Motor neuron (in vitro differentiated cells): ENCODE data around the gene NEBL. TPM values are rescaled to one million over a fixed set of nuclear protein-coding genes. Genes with fewer than 3 reads are reported as not detected.

Source experiments
- ATAC-seq, 8 experiments: fragments of 200-7000 bp; cut with Tn5 transposase; replicated peaks in 6 of 8; 2 replicates each; pipeline ENCODE4 v1.8.0; 2021; ENCODE audit warnings: mild to moderate bottlenecking in 8 of 8, moderate library complexity in 8 of 8
- H3K27ac ChIP-seq, 2 donors: fragments of 250-450 bp; sonication (Bioruptor Pico); 2 replicates each; pipeline ENCODE4 v1.9.0; 2021; ENCODE audit warnings: antibody characterized with exemption in 2 of 2, mild to moderate bottlenecking in 2 of 2, moderate library complexity in 1 of 2
- H3K4me1 ChIP-seq, 2 donors: fragments of 250-450 bp; sonication (Bioruptor Pico); replicated peaks in 1 of 2; 2 replicates each; pipeline ENCODE4 v1.6.1; 2021; ENCODE audit warnings: antibody characterized with exemption in 2 of 2, mild to moderate bottlenecking in 2 of 2, moderate library complexity in 1 of 2
- H3K4me3 ChIP-seq, 5 donors: fragments of 250-450 bp; sonication (Bioruptor Pico); 2 replicates each; pipeline ENCODE4 v1.9.0; 2021; ENCODE audit warnings: antibody characterized with exemption in 5 of 5, mild to moderate bottlenecking in 5 of 5, moderate library complexity in 4 of 5
- WGBS, 10 experiments: fragments of 450-650 bp; shearing (Covaris generic); methylation state at CpG; one replicate each; pipeline ENCODE4 v1.0.0; 2022; 5-methylcytosine and 5-hydroxymethylcytosine counted together
- in situ Hi-C, 9 experiments: fragments of 400-800 bp; cut with MboI; loops; one replicate each; pipeline ENCODE4 v1.15.0; 2021; ENCODE audit warnings: low sequenced_read_pairs in 9 of 9, low pct_unique_long_range_greater_than_20kb in 2 of 9; ENCODE audit not compliant: unreplicated experiment in 9 of 9
- total RNA-seq, 8 experiments: library from RNA; unstranded; fragments of 300-600 nt; gene quantifications; 2 replicates each; pipeline versions ENCODE4 v1.2.3 to v1.2.4, GENCODE V29; 2022

Gene NEBL
- total RNA-seq, 8 experiments from 2014 or later, result 0.97 to 76.4 (median 13.6) TPM

DNA sequence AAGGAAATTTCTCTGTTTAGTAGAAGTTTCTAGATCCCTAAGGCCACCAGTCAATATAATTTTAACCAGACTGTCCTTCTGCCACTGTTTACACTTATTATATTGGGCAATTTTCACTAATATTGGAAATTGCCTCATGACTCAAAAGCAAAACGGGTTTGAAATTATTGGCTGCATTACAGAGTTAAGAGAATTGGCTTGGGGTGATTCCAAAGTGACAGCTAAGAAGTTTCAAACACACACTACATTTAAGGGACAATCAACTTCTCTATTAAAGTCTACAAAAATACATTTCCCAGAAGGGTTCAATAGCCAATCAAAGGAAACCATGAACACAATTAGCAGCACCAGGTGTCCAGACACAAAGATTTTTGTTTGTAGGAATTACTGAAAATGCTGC, 111.9 kb downstream of the NEBL start:
- Histone ChIP-seq H3K27ac (no peak overlapping the region), H3K4me3 (no peak overlapping the region), H3K4me1 (no peaks in the 10 kb centered on the region)
- no peak for ATAC-seq
- in situ Hi-C loops, result loop anchor here in 1 of 9 experiments (25.0 kb wide), 1 partner anchor 973 kb away; the partner anchor contains the start of gene PLXDC2
- WGBS, 10 experiments, result 0 to 71% (median 63%) methylated on average over 1 of the region's 1 CpG; no CpG with 5 or more reads in 5 of the 10 experiments

DNA sequence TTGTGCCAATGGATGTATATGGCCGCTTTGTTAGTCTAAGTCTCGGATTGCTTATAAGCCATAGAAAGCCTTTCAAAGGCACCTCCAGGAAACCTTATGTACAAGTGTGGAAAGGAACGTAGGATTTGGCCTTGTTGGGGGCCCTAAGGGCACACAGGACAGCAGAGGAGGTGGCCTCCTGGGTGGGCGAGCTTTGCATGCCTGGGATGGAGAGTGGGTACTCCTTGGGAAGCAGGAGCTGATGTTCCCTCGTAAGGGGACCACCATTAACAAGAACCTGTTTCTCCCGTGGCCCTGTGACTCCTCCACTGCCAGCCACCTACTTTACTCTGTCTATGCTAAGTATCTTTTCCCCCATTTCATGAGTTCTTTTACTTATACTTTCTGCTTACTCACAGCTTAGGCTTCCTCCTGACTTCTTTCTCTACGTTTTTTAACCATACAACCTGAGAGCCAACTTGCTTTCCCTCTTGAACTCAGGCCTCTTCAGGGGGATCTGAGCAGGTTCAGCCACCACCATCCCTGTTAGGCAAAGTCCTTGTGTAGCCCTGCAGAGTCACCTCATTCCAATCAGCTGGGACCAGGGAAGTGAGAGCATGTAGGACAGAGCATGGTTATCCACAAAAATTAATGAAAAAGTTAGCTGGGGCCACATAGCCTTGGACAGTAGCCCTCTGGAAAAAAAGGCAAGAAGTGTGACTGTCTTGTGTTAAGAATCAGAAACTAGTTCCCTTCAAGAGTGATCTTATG, 118.9 kb downstream of the NEBL start:
- in situ Hi-C loops, result loop anchor here in 1 of 9 experiments (25.0 kb wide), 1 partner anchor 966 kb away; the partner anchor contains the start of gene PLXDC2

DNA sequence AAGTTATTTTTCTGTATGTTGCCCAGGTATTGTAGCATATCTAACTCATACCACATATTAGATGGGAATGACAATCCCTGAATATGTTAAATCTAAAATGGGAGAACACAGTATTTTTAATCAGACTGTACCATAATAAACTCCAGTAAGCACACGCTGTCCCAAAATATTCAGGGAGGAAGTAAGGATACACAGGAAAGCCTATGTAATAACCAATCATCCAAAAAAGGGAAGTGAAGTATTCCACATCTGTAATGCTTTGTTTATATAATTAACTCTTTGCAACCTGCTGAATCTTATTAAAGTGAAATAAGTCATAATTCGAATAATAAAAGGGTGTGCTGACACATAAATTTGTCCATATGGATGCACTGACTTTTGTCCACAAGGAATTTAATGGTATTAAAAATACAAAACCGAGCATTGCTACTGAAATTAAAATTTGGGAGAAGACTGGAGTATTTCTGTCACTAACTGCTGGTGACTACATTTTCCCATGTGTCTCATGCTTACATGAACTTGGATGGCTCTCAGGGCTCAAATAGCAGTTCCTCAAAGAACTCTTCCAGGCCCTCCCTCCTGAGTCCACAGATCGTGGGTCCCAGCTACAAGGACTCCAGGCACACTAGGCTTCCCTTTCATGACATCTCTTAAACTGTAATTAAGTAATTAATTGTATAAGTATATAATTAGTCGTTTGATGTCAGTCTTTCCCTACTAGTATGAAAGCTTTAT, 120.6 kb downstream of the NEBL start:
- in situ Hi-C loops, result loop anchor here in 1 of 9 experiments (25.0 kb wide), 1 partner anchor 964 kb away; the partner anchor contains the start of gene PLXDC2
- H3K4me1 ChIP-seq, result no peaks in the 10 kb centered on the region
- no peak overlapping the region for H3K4me3 ChIP-seq
- ATAC-seq, result no peak
- WGBS, 10 experiments, result 5 to 84% (median 62%) methylated on average over 2 to 4 of the region's 5 CpGs
- H3K27ac ChIP-seq, result no peak overlapping the region

More for the DNA sequence above, 118.9 kb downstream of the NEBL start:
- WGBS, 10 experiments, result 10 to 100% (median 51%) methylated on average over 1 to 6 of the region's 7 CpGs
- no peak overlapping the region for H3K4me3 ChIP-seq
- no peak overlapping the region for H3K27ac ChIP-seq
- no peaks in the 10 kb centered on the region for H3K4me1 ChIP-seq
- ATAC-seq, result no peak

DNA sequence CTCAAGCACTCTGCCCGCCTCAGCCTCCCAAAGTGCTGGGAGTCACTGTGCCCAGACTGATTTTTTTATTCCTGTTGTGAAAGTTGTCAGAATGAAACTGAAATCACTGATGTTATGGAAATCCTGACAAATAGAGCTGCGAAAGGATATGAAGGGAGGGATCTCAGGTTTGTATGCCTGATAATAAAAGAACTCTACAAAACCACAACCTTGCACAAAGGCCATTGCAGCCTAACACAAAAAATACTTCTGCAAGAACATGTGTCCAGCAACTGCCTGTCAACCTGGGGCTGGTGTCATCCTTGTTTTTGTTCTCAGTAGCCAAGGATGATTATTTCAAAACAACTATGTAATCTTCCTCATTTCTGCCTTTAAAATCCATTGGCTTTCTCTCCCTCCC, 126.1 kb downstream of the NEBL start:
- WGBS, 10 experiments, result 50 to 100% (median 88%) methylated on average over 1 to 2 of the region's 2 CpGs; no CpG with 5 or more reads in 4 of the 10 experiments
- ATAC-seq, result no peak
- H3K4me1 ChIP-seq, result no peaks in the 10 kb centered on the region
- in situ Hi-C loops, result loop anchor here in 3 of 9 experiments (25.0 kb wide), 2 partner anchors 959 to 1359 kb away; partner anchors contain the start of gene PLXDC2 (in 2 of the 3)
- no peak overlapping the region for H3K27ac ChIP-seq
- H3K4me3 ChIP-seq, result no peak overlapping the region

DNA sequence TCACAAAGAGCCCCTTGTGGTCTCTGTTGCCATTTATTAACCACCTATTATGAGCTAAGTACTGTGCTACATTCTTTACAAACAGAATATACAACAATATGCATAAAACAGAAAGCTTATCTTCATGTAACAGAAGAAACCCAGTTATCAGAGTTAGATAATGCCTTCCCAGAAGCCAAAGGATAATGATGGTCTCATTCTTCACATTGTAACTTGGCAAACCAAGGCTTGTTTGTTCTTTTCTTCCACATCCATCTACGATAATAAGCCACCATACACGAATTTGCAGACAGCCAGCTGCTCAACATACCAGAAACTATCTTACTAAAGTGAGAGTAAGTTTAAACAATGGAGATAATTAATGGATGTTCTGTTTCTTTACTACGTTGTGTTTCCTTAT, 127.6 kb downstream of the NEBL start:
- Histone ChIP-seq H3K27ac (no peak overlapping the region), H3K4me3 (no peak overlapping the region), H3K4me1 (no peaks in the 10 kb centered on the region)
- in situ Hi-C loops, result loop anchor here in 3 of 9 experiments (25.0 kb wide), 2 partner anchors 957 to 1357 kb away; partner anchors contain the start of gene PLXDC2 (in 2 of the 3)
- WGBS, 10 experiments, result 0 to 75% (median 45%) methylated on average over 1 to 3 of the region's 3 CpGs
- ATAC-seq, result no peak

DNA sequence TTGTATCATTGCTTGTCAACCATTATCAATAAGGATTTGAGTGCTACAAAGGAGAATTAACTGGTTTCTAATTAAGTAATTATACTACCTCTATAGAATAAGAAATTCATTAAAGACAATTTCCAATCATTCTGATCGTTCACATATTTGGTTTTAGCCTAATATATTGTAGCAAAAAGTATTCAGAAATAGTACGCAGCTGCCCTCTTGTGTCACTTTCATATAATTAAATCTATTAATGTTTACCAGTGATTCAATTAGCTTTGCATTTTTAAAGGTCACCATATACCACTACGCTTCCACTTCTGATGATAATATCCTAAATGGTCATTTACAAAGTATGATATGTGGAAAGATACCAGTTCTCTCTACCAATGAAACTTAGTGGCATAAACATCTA, 128.3 kb downstream of the NEBL start:
- Histone ChIP-seq H3K4me3 (no peak overlapping the region), H3K27ac (no peak overlapping the region), H3K4me1 (no peaks in the 10 kb centered on the region)
- WGBS, 10 experiments, result 0 to 50% (median 25%) methylated on average over 2 to 3 of the region's 3 CpGs; no CpG with 5 or more reads in 1 of the 10 experiments
- peak in 1 of 8 experiments; percentile 36 for ATAC-seq
- in situ Hi-C loops, result loop anchor here in 3 of 9 experiments (25.0 kb wide), 2 partner anchors 957 to 1357 kb away; partner anchors contain the start of gene PLXDC2 (in 2 of the 3)

DNA sequence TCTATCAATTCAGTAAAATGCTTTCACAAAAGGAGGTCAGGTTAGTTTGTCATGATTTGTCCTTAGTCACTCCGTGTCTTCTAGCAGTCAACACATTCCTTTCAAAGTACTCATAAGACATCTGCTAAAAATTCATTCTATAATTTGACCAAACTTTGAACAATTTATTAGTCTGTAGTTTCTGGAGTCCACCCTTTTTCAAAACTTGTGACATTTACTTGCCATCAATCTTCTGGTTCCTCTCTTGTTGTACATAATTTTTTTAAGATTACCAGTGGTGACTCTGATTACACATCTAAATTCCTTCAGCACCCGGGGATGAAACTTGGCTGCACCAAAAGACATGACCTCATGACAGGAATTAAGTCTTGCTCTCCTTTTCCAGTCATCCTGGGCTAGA, 130.1 kb downstream of the NEBL start:
- no peak overlapping the region for H3K4me3 ChIP-seq
- no peak overlapping the region for H3K27ac ChIP-seq
- ATAC-seq, result peak in 1 of 8 experiments; percentile 87
- 0 to 100% (median 33%) methylated on average over 1 to 2 of the region's 2 CpGs; no CpG with 5 or more reads in 1 of the 10 experiments for WGBS, 10 experiments
- no peaks in the 10 kb centered on the region for H3K4me1 ChIP-seq
- in situ Hi-C loops, result loop anchor here in 3 of 9 experiments (25.0 kb wide), 2 partner anchors 955 to 1355 kb away; partner anchors contain the start of gene PLXDC2 (in 2 of the 3)

DNA sequence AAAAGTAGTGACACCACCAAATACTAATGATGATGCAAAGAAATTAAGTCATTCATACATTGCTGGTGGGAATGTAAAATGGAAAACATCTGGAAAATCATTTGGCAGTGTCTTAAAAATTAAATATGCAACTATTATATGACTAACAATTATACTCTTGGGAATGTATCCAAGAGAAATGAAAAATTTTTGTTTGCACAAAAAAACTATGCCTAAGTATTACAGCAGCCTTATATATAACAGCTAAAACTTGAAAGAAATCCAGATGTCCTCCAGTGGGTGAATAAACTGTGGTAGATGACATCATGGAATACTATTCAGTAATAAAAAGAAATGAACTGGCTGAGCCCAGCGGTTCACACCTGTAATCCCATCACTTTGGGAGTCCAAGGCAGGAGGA, 132.0 kb downstream of the NEBL start:
- Histone ChIP-seq H3K27ac (no peak overlapping the region), H3K4me1 (no peaks in the 10 kb centered on the region), H3K4me3 (no peak overlapping the region)
- in situ Hi-C loops, result loop anchor here in 3 of 9 experiments (25.0 kb wide), 2 partner anchors 953 to 1353 kb away; partner anchors contain the start of gene PLXDC2 (in 2 of the 3)
- ATAC-seq, result no peak
- WGBS, 10 experiments, result 60 to 100% (median 77%) methylated on average over 1 of the region's 1 CpG; no CpG with 5 or more reads in 6 of the 10 experiments

DNA sequence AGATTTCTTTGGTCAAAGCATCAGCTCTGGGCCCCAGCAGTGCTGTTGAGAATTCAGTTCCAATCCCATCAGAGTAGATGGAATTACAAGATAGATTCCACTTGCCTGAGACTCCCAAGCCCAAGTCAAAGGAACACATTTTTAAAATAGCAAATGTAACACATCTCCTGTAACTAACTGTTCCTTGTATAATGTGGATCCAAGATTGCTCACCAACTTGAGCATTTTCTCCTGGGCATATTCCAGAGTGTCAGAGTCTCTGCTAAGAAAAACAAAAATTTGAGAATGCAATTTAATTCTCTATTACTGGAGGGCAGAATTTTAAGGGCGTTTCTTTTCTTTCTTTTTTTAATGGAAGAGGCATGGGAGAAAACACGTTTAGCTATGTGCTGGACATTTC, 136.7 kb downstream of the NEBL start:
- no peak overlapping the region for H3K4me3 ChIP-seq
- in situ Hi-C loops, result loop anchor here in 3 of 9 experiments (25.0 kb wide), 2 partner anchors 948 to 1348 kb away; partner anchors contain the start of gene PLXDC2 (in 2 of the 3)
- no peak for ATAC-seq
- H3K27ac ChIP-seq, result no peak overlapping the region
- no peaks in the 10 kb centered on the region for H3K4me1 ChIP-seq
- WGBS, 10 experiments, result 0 to 73% (median 47%) methylated on average over 1 to 2 of the region's 2 CpGs; no CpG with 5 or more reads in 2 of the 10 experiments

DNA sequence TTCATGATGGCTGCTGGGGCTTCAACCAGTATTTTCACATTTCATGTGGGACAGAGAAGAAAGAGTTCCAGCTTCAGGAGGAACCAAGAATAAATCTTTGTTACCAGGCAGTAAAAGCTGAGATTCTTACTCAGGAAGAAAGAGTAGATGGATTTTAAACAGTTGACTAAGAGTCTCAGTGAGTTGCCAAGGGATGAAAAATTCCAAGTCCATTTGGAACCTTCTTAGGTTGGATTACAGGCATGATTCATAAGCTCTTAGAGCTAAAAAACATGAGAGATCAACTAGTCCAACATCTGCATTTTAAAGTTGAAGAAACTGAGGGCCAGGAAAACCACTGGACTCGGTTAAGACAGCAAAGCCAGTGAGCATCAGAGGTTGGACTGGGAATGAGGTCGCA, 148.6 kb downstream of the NEBL start:
- in situ Hi-C loops, result no loop called here
- Histone ChIP-seq H3K27ac (no peak overlapping the region), H3K4me1 (no peaks in the 10 kb centered on the region), H3K4me3 (no peak overlapping the region)
- WGBS, 10 experiments, result 0 to 90% (median 25%) methylated on average over 1 to 2 of the region's 2 CpGs; no CpG with 5 or more reads in 2 of the 10 experiments
- no peak for ATAC-seq

DNA sequence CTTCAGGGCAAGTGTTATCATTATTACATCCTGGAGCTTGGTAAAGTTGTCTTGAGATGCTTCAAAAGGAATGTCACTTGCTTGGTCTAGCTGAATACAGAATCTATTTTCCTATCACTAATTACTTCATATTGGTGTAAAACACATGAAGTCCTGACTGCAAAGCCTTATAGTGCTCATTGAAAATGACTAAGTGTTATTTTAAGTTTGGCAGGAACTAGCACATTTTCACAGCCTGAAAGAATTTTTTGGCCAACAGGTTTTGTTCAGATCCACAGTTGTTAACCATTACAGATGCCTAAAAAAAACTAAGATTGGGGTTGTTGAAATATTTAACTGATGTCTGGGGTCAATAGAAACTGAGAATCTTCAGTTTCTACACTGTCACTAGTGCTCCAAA, 149.3 kb downstream of the NEBL start:
- ATAC-seq, result no peak
- Histone ChIP-seq H3K27ac (no peak overlapping the region), H3K4me3 (no peak overlapping the region), H3K4me1 (no peaks in the 10 kb centered on the region)
- in situ Hi-C loops, result no loop called here

DNA sequence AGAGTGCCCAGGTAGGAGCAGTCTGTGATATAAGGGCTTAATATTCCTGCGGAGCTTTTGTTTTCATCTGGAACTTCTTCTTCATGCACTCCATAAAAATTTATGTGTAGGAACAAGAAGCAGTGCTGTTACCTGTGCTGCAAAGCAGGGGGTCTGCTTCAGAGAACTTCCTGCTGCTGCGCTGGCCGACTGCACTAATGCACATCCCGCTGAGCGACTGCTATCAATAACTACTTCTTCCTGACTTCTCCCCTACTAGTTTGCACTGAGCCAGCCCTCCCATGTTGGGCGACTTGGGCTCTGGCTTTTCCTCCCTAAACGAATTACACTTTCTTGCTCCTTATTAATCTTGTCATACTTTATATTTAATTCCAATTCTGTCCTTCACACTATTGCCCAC, 150.3 kb downstream of the NEBL start:
- Histone ChIP-seq H3K4me3 (no peak overlapping the region), H3K4me1 (no peaks in the 10 kb centered on the region), H3K27ac (no peak overlapping the region)
- 21 to 100% (median 67%) methylated on average over 1 to 3 of the region's 7 CpGs; no CpG with 5 or more reads in 1 of the 10 experiments for WGBS, 10 experiments
- no peak for ATAC-seq
- in situ Hi-C loops, result no loop called here
